NCI-H2196 treated with DMSO at 0.1 percent for 48 hours (cell line): ENCODE data around the gene PYCR2.
"Not testable (repeated sequence)": the region's sequence is repeated elsewhere in the genome, so short reads cannot be mapped to it uniquely, and the experiment has no call there.

Experiments used
- DNase-seq: peaks from one replicate; lab custom pipeline; 2025; ENCODE audit not compliant: unreplicated experiment; lab: John Stamatoyannopoulos, UW

PYCR2 gene

GRCh38 chr1:225943582-225943981, 19.5 kb upstream of the PYCR2 start:
- no peak for DNase-seq

DNA sequence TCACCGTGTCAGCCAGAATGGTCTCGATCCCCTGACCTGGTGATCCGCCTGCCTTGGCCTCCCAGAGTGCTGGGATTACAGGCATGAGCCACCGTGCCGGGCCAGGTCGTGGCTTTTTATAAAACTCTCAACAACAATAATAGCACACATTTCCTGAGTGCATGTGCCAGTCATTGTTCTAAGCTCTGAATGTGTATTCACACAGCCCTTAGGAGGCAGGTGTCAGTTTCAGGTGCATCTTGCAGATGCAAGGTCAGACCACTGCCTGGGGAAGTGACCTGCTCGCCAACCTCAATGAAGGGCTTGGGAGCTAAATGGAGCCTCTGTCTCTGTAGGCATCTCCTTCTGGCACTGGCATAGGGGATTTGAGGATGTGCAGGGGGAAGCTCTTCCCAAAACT, 18.5 kb upstream of the PYCR2 start:
- DNase-seq = no peak

DNA sequence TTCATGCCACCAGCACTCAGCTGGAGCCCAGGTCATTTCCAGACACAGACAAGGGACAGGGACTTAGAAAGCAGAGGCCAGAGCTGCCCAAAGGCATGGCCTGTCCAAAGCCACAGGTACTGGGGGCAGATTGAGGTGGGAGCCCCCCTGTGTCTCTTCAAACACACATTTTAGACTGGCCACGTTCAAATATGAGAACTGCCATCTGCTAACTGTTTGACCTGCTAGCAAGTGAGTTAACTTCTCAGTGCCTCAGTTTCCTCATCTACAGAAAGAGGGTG, 17.8 kb upstream of the PYCR2 start:
- no peak for DNase-seq

DNA sequence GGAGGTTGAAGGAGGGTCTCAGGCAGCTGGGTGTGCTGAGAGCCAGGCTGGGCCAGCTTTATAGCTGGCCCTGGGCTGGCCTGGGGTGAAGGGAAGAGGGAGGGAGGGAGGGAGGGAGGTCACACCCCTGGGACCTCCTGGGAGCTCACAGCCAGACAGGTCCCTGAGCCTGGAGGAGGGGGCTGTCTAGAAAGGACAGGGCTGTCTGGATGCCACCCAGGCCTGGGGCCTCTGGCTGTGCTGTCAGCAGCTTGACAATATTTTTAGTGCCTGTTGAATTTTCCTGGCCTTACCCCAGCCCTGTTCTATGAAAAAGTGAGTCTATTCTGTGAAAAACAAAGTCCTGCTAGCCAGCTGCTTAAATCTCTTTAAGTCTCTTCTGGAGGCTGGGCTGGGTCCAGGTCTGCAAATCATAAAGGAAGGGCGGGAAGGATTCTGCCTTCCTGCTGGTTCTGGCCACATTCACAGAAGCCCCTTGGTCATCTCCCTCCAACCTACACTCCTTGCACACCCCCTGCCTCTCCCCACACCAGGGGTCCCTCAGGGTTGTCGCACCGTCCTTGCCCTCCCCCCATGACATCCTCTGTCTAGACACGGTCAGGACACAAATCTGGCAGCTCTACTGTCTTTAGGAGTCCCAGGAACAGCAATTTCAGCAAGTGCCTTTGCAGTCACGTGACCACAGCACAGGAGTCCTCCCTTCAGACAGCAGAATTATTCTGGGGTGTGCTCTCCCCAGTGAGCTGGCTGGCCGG, 17.3 kb upstream of the PYCR2 start, which contains the start of gene LEFTY2:
LEFTY2 (minus strand) TSS at position 34 of the 755 bp plus-strand sequence. CDS start 80 bp downstream, outside the sequence.
- DNase-seq = no peak

GRCh38 chr1:225940385-225941151, 16.5 kb upstream of the PYCR2 start:
- no peak for DNase-seq

GRCh38 chr1:225939939-225940310, 15.9 kb upstream of the PYCR2 start:
- DNase-seq = not testable (repeated sequence)

GRCh38 chr1:225939097-225939938, 15.3 kb upstream of the PYCR2 start:
- DNase-seq = not testable (repeated sequence)

DNA sequence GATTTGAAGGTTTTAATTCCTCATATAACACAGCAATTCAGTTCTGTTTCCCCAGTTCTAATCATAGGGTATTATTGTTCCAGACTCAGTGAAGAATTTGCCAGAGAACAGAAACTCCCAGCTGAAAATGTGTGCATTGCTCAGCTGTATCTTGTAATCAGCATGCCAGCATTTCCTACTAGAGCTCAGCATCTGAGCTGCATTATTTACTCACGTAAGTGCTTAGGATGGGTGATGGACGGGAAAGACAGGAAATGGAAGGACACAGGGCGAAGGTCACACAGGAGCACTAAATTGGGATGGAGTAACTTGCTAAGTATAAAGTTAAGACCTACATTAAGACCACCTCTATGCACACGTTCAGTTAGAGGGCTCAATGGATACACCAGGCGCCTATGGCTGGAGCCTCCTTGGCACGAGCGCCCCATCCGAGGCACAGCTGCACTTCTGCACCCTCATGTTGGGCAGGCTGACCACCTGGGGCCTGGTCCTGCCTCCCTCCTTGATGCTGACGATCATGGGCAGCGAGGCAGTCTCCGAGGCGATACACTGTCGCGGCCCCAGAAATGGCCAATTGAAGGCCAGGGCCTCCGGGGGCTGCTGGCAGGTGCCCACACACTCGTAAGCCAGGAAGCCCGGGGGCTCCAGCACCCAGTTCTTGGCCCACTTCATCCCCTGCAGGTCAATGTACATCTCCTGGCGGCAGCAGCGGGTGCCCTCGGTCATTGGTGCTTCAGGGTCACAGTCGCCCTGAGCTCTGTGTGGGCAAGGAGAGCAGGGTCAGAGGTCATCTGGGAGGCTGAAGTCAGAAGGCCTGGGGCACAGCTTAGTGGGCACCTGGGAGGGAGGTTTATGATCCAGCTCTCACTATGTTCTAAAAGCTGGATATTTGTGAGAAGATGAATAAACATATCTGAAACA, 13.3 kb upstream of the PYCR2 start:
- DNase-seq = no peak

GRCh38 chr1:225936523-225936922, 12.5 kb upstream of the PYCR2 start:
- DNase-seq = no peak

DNA sequence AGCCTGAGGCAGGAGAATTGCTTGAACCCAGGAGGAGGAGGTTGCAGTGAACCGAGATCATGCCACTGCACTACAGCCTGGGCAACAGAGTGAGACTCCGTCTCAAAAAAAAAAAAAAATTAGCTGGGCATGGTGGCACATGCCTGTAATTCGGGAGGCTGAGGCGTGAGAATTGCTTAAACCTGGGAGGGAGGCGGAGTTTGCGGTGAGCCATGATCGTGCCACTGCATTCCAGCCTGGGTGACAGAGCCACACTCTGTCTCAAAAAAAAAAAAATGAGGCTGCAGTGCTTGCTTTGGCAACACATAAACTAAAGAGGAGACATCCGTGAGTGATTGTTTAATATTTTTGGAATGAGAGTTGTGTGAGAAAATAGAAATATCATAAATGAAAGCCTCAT, 12.0 kb upstream of the PYCR2 start:
- DNase-seq = not testable (repeated sequence)

- DNase-seq = no peak
Observed at GRCh38 chr1:225934711-225935110, 10.7 kb upstream of the PYCR2 start.

DNA sequence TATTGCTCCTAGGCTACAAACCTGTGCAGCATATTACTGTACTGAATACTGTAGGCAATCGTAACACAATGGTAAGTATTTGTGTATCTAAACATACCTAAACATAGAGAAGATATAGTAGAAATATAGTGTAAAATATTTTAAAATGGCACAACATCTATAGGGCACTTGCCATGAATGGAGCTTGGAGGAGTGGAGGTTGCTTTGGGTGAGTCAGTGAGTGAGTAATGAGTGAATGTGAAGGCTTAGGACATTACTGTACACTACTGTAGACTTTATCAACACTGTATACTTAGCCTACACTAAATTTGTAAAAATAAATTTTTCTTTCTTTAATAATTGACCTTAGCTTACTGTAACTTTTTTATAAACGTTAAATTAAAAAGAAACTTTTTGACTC, 9.0 kb upstream of the PYCR2 start:
- DNase-seq = no peak

- no peak for DNase-seq
Observed at GRCh38 chr1:225931270-225932136, 7.5 kb upstream of the PYCR2 start.

DNA sequence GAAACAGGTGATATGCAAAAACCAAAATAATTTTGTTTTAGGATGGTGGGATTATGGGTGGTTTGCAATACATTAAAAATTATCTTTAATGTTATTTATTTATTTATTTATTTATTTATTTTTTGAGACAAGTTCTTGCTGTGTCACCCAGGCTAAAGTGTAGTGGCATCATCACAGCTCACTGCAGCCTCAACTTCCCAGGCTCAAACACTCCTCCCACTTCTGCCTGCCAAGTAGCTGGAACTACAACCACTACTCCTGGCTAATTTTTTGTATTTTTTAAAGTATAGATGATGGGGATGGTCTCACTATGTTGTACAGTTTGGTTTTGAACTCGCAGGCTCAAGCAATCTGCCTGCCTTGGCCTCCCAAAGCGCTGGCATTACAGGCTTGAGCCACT, 6.5 kb upstream of the PYCR2 start:
- DNase-seq = no peak

DNA sequence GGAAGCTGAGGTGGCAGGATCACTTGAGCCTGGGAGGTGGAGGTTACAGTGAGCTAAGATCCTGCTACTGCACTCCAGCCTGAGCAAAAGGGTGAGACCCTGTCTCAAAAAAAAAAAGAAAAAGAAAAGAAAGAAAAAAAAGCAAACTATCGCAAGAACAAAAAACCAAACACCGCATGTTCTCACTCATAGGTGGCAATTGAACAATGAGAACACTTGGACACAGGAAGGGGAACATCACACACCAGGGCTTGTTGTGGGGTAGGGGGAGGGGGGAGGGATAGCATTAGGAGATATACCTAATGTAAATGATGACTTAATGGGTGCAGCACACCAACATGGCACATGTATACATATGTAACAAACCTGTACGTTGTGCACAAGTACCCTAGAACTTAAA, 5.4 kb upstream of the PYCR2 start:
- DNase-seq = not testable (repeated sequence)

DNA sequence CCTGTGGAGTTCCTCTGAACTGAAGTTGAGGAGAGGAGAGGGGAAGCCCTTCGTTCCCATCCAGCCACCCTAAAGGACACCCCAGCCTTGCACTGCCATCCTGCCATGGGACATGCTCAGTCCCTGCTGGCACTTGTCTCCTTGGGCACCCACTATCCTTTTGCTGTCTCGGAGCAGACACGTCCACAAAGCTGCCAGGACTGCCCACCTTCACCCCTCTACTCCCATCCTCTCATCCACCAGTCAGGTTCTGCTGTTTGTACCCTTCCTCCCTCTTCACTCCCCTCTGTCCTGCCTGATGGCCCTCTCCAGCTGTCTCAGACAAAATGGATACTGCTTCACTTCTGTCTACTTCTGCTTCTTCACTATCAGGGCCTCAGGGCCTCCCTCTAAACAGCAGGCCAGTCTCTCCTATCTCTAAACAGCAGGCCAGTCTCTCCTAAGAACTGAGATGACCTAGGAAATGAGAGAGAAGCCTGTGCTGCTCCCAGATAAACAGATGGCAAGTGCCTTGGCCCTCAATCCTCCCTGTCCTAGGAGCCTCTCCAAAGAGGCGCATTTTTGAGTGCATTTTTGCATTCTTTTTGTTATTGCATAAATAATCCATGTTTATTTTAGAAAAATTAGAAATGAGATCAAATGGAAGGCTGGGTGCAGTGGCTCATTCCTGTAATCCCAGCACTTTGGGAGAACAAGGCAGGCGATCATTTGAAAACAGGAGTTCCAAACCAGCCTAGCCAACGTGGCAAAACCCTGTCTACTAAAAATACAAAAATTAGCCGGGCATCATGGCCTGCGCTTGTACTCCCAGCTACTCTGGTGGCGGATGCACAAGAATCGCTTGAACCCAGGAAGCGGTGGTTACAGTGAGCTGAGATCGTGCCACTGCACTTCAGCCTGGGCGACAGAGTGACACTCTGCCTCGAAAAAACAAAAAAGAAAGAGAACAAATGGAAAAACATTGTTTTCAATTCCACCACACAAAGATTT, 4.4 kb upstream of the PYCR2 start:
- no peak for DNase-seq

- DNase-seq = no peak
Observed at GRCh38 chr1:225926551-225927113, 2.6 kb upstream of the PYCR2 start.

- no peak for DNase-seq
Observed at GRCh38 chr1:225923381-225923691, 714 bp downstream of the PYCR2 start.
